ENCODE measurements around the gene FAM177B. TPM values are rescaled to one million over a fixed set of nuclear protein-coding genes. Genes with fewer than 3 reads are reported as not detected.

Gene FAM177B
- total RNA-seq (2022) (0.59 TPM in 1 of 2 replicates, not detected in the other), Bru-seq, nascent RNA (percentile 40 among the genes with signal in this experiment), BruChase-seq, experiment 1, labeled RNA remaining after a 6-hour chase (percentile 23 among the genes with signal in this experiment), BruChase-seq, experiment 2, labeled RNA remaining after a 2-hour chase (percentile 32 among the genes with signal in this experiment)
- long read RNA-seq, result 0 reads

- BruUV-seq (replicated peaks), result no TSS peak
- CTCF ChIA-PET, result interaction anchor here (0.6 to 1.8 kb wide), 6 partner anchors 24 to 935 kb away, joined by 3 to 6 read pairs (median 3); no protein-coding TSS in a partner anchor
- H3K4me3 Mint-ChIP-seq (ENCODE audit: low read depth, unreplicated experiment), result no peak within 1 kb of the TSS
- H3K27me3 Mint-ChIP-seq (ENCODE audit: unreplicated experiment), result no peaks in the 10 kb centered on the region
- no peak within 1 kb of the TSS for H3K27ac Mint-ChIP-seq (ENCODE audit: unreplicated experiment)
- intact Hi-C loops (cut with micrococcal nuclease; ENCODE audit: unreplicated experiment), result no loop called here
- DNase-seq, result peak; percentile 30
- no peak for TF ChIP-seq CTCF (IDR thresholded peaks at IDR 0.05; ENCODE audit: unreplicated experiment)
- H3K4me1 Mint-ChIP-seq (ENCODE audit: low read depth, unreplicated experiment), result no peaks in the 10 kb centered on the region
- H3K9me3 Mint-ChIP-seq (ENCODE audit: low read depth, unreplicated experiment), result no peaks in the 10 kb centered on the region
- H3K36me3 Mint-ChIP-seq (ENCODE audit: insufficient read depth, unreplicated experiment), result no peaks in the 10 kb centered on the region
Observed at GRCh38 chr1:222736972-222737371, at the start of gene FAM177B. FAM177B (plus strand) TSS chr1:222737202; CDS start chr1:222746546, 9,344 bp downstream.

GRCh38 chr1:222691016-222691415 is 46.0 kb upstream of the FAM177B start:
- CTCF ChIA-PET, result no interaction called here
- Mint-ChIP-seq H3K4me3 (ENCODE audit: low read depth, unreplicated experiment) (no peak overlapping the region), H3K9me3 (ENCODE audit: low read depth, unreplicated experiment) (no peaks in the 10 kb centered on the region), H3K4me1 (ENCODE audit: low read depth, unreplicated experiment) (no peaks in the 10 kb centered on the region), H3K36me3 (ENCODE audit: insufficient read depth, unreplicated experiment) (no peaks in the 10 kb centered on the region), H3K27me3 (ENCODE audit: unreplicated experiment) (no peaks in the 10 kb centered on the region), H3K27ac (ENCODE audit: unreplicated experiment) (no peak overlapping the region)
- intact Hi-C loops (cut with micrococcal nuclease; ENCODE audit: unreplicated experiment), result no loop called here
- BruUV-seq (replicated peaks), result no TSS peak
- no peak for DNase-seq
- no peak for TF ChIP-seq CTCF (IDR thresholded peaks at IDR 0.05; ENCODE audit: unreplicated experiment)

- intact Hi-C loops (cut with micrococcal nuclease; ENCODE audit: unreplicated experiment), result no loop called here
- Mint-ChIP-seq H3K9me3 (ENCODE audit: low read depth, unreplicated experiment) (no peaks in the 10 kb centered on the region), H3K4me3 (ENCODE audit: low read depth, unreplicated experiment) (no peak overlapping the region), H3K27ac (ENCODE audit: unreplicated experiment) (no peak overlapping the region), H3K4me1 (ENCODE audit: low read depth, unreplicated experiment) (no peaks in the 10 kb centered on the region), H3K36me3 (ENCODE audit: insufficient read depth, unreplicated experiment) (no peaks in the 10 kb centered on the region), H3K27me3 (ENCODE audit: unreplicated experiment) (no peaks in the 10 kb centered on the region)
- DNase-seq, result no peak
- BruUV-seq (replicated peaks), result no TSS peak
- CTCF ChIA-PET, result no interaction called here
- no peak for TF ChIP-seq CTCF (IDR thresholded peaks at IDR 0.05; ENCODE audit: unreplicated experiment)
Observed at GRCh38 chr1:222694927-222695326, 42.1 kb upstream of the FAM177B start.

GRCh38 chr1:222696741-222697140 is 40.3 kb upstream of the FAM177B start:
- intact Hi-C loops (cut with micrococcal nuclease; ENCODE audit: unreplicated experiment), result no loop called here
- CTCF ChIA-PET, result no interaction called here
- DNase-seq, result no peak
- no peaks in the 10 kb centered on the region for H3K4me1 Mint-ChIP-seq (ENCODE audit: low read depth, unreplicated experiment)
- no peak overlapping the region for H3K27ac Mint-ChIP-seq (ENCODE audit: unreplicated experiment)
- H3K36me3 Mint-ChIP-seq (ENCODE audit: insufficient read depth, unreplicated experiment), result no peaks in the 10 kb centered on the region
- no TSS peak for BruUV-seq (replicated peaks)
- TF ChIP-seq CTCF (IDR thresholded peaks at IDR 0.05; ENCODE audit: unreplicated experiment), result no peak
- H3K27me3 Mint-ChIP-seq (ENCODE audit: unreplicated experiment), result no peaks in the 10 kb centered on the region
- H3K9me3 Mint-ChIP-seq (ENCODE audit: low read depth, unreplicated experiment), result no peaks in the 10 kb centered on the region
- no peak overlapping the region for H3K4me3 Mint-ChIP-seq (ENCODE audit: low read depth, unreplicated experiment)

All from Calu3 (cell line).